H1 (cell line): Measurements from ENCODE around the gene MGME1. TPM values are rescaled to one million over a fixed set of nuclear protein-coding genes. Genes with fewer than 3 reads are reported as not detected.

Experiments used
- CTCF ChIA-PET: fragments of 300-600 bp; sonication (Branson Sonifier 250); formaldehyde crosslinking; loops from one replicate; lab custom pipeline; 2021; ENCODE audit not compliant: partially characterized antibody; lab: Charles Lee
- POLR2A ChIA-PET: fragments of 300-600 bp; sonication (Branson Sonifier 250); formaldehyde crosslinking; loops from one replicate; lab custom pipeline; 2021; ENCODE audit warnings: inconsistent platforms; ENCODE audit not compliant: partially characterized antibody; lab: Charles Lee
- DNase-seq, 2 experiments: peaks; one replicate each; pipeline versions ENCODE4 v3.0.0 to v3.0.0-alpha.2; 2010 to 2022; ENCODE audit warnings: low spot score in 2 of 2, low read depth in 1 of 2, mixed read lengths in 1 of 2
- FAIRE-seq: peaks from 2 replicates; lab custom pipeline; 2011; peaks lifted over from hg19 to GRCh38; lab: Jason Lieb, UNC
- H2AFZ ChIP-seq: 2 replicates; pipeline ENCODE4 v1.8.1; 2012; ENCODE audit warnings: low read length, inconsistent platforms
- H2AK5ac ChIP-seq: 2 replicates; pipeline ENCODE4 v1.6.1; 2013; ENCODE audit warnings: low read depth, low read length
- H2BK120ac ChIP-seq: replicated peaks from 2 replicates; pipeline ENCODE3; 2013; ENCODE audit warnings: low read depth, low read length, inconsistent platforms
- H2BK12ac ChIP-seq: 2 replicates; pipeline ENCODE4 v1.6.1; 2013; ENCODE audit warnings: low read depth, low read length
- H2BK15ac ChIP-seq: 2 replicates; pipeline ENCODE4 v1.6.1; 2013; ENCODE audit warnings: low read length
- H2BK20ac ChIP-seq: 2 replicates; pipeline ENCODE4 v1.6.1; 2013; ENCODE audit warnings: low read length
- H2BK5ac ChIP-seq: 2 replicates; pipeline ENCODE4 v1.6.1; 2013; ENCODE audit warnings: low read depth, low read length
- H3K14ac ChIP-seq: 2 replicates; pipeline ENCODE4 v1.6.1; 2013; ENCODE audit warnings: inconsistent platforms; ENCODE audit not compliant: insufficient read length
- H3K18ac ChIP-seq: 2 replicates; pipeline ENCODE4 v1.6.1; 2013; ENCODE audit warnings: low read length; ENCODE audit errors: extremely low read depth
- H3K23ac ChIP-seq: 2 replicates; pipeline ENCODE4 v1.6.1; 2013; ENCODE audit warnings: inconsistent platforms; ENCODE audit not compliant: insufficient read length
- H3K23me2 ChIP-seq: 2 replicates; pipeline ENCODE4 v1.6.1; 2013; ENCODE audit warnings: low read depth, low read length
- H3K27ac ChIP-seq: 2 replicates; pipeline ENCODE4 v1.6.1; 2011; ENCODE audit warnings: low read depth, low read length, inconsistent platforms
- H3K27me3 ChIP-seq, 4 experiments: replicated peaks in 1 of 4; 1 replicate in 1 of 4; 2 replicates in 3 of 4; pipeline versions ENCODE4 v1.6.1 to v1.8.1; 2011 to 2013; ENCODE audit warnings: low read length in 3 of 4, mild to moderate bottlenecking in 3 of 4, inconsistent platforms in 2 of 4, mixed read lengths in 2 of 4, moderate library complexity in 1 of 4; ENCODE audit not compliant: control insufficient read depth in 3 of 4, insufficient read depth in 3 of 4; ENCODE audit errors: extremely low read depth in 1 of 4
- H3K36me3 ChIP-seq, 4 experiments: 2 replicates each; pipeline versions ENCODE4 v1.6.1 to v1.8.1; 2011 to 2013; ENCODE audit warnings: mild to moderate bottlenecking in 4 of 4, low read length in 3 of 4, moderate library complexity in 2 of 4, control low read depth in 1 of 4, inconsistent platforms in 1 of 4; ENCODE audit not compliant: insufficient read depth in 4 of 4, control insufficient read depth in 2 of 4
- H3K4ac ChIP-seq: replicated peaks from 2 replicates; pipeline ENCODE3; 2013; ENCODE audit warnings: low read length, low read depth, mixed read lengths, inconsistent platforms; ENCODE audit not compliant: insufficient read length
- H3K4me1 ChIP-seq, 4 experiments: replicated peaks in 1 of 4; 1 replicate in 1 of 4; 2 replicates in 3 of 4; pipeline versions ENCODE4 v1.6.1 to v1.8.1; 2011 to 2013; ENCODE audit warnings: low read length in 3 of 4, inconsistent platforms in 2 of 4, mixed read lengths in 1 of 4; ENCODE audit not compliant: insufficient read depth in 4 of 4, control insufficient read depth in 3 of 4
- H3K4me2 ChIP-seq, 2 experiments: 2 replicates each; pipeline versions ENCODE4 v1.6.1 to v1.8.1; 2011 to 2013; ENCODE audit warnings: low read depth in 2 of 2, low read length in 2 of 2, control low read depth in 1 of 2, inconsistent platforms in 1 of 2, mild to moderate bottlenecking in 1 of 2; ENCODE audit not compliant: insufficient read depth in 1 of 2
- H3K4me3 ChIP-seq, 4 experiments: fragments of 200-600, 300-600 bp in 1 of 4; sonication (generic), shearing (Covaris generic), sonication (Bioruptor Twin) in 1 of 4; 2 replicates each; pipeline versions ENCODE4 v1.5.1 to v1.8.1; 2011 to 2016; ENCODE audit warnings: low read length in 4 of 4, low read depth in 3 of 4, control low read depth in 2 of 4, inconsistent platforms in 2 of 4, mild to moderate bottlenecking in 2 of 4, mixed read lengths in 1 of 4, moderate library complexity in 1 of 4; ENCODE audit not compliant: insufficient read depth in 2 of 4; ENCODE audit errors: extremely low read depth in 1 of 4
- H3K56ac ChIP-seq: replicated peaks from 2 replicates; pipeline ENCODE3; 2013; ENCODE audit warnings: low read depth, mild to moderate bottlenecking, mixed read lengths, low read length, inconsistent platforms; ENCODE audit not compliant: insufficient read length
- H3K79me1 ChIP-seq: 2 replicates; pipeline ENCODE4 v1.6.1; 2013; ENCODE audit warnings: low read depth, low read length, control low read depth
- H3K79me2 ChIP-seq, 2 experiments: 2 replicates each; pipeline versions ENCODE4 v1.6.1 to v1.8.1; 2012 to 2013; ENCODE audit warnings: low read length in 2 of 2, mild to moderate bottlenecking in 2 of 2, inconsistent platforms in 1 of 2; ENCODE audit not compliant: insufficient read depth in 2 of 2, control insufficient read depth in 1 of 2
- H3K9ac ChIP-seq, 4 experiments: replicated peaks in 1 of 4; 1 replicate in 1 of 4; 2 replicates in 3 of 4; pipeline versions ENCODE4 v1.6.1 to v1.8.1; 2011 to 2013; ENCODE audit warnings: low read depth in 3 of 4, low read length in 3 of 4, control low read depth in 2 of 4, mild to moderate bottlenecking in 2 of 4, moderate library complexity in 2 of 4, inconsistent platforms in 1 of 4; ENCODE audit errors: extremely low read depth in 1 of 4
- H3K9me3 ChIP-seq, 2 experiments: 2 replicates each; pipeline versions ENCODE4 v1.6.1 to v1.8.1; 2012 to 2013; ENCODE audit warnings: mild to moderate bottlenecking in 2 of 2, moderate library complexity in 2 of 2, control low read depth in 1 of 2, inconsistent platforms in 1 of 2, low read depth in 1 of 2, low read length in 1 of 2, mixed read lengths in 1 of 2; ENCODE audit not compliant: insufficient read depth in 2 of 2
- H4K20me1 ChIP-seq, 2 experiments: replicated peaks in 1 of 2; 2 replicates each; pipeline versions ENCODE3 to v1.8.1; 2011 to 2013; ENCODE audit warnings: inconsistent platforms in 2 of 2, low read length in 2 of 2, mild to moderate bottlenecking in 1 of 2; ENCODE audit not compliant: insufficient read depth in 2 of 2, control insufficient read depth in 1 of 2
- H4K5ac ChIP-seq: 2 replicates; pipeline ENCODE4 v1.6.1; 2013; ENCODE audit warnings: low read length, low read depth, mixed read lengths, inconsistent platforms; ENCODE audit not compliant: insufficient read length
- H4K8ac ChIP-seq: 2 replicates; pipeline ENCODE4 v1.8.0; 2013; ENCODE audit warnings: mild to moderate bottlenecking, moderate library complexity, low read length, inconsistent platforms; ENCODE audit not compliant: insufficient read depth; ENCODE audit errors: extremely low read depth
- H4K91ac ChIP-seq: replicated peaks from 2 replicates; pipeline ENCODE3; 2013; ENCODE audit warnings: low read length, mixed read lengths, inconsistent platforms; ENCODE audit not compliant: insufficient read length
- ASH2L ChIP-seq: fragments of 200-600, 300-600 bp; sonication (generic); IDR thresholded peaks from one replicate; pipeline ENCODE4 v1.7.1; 2017; ENCODE audit warnings: low read length
- BRCA1 ChIP-seq: IDR thresholded peaks from 2 replicates; pipeline ENCODE4 v1.6.1; 2012; ENCODE audit warnings: low read depth, low read length, improper control_type of control experiment
- CREB1 ChIP-seq: IDR thresholded peaks from 2 replicates; pipeline ENCODE4 v1.6.1; 2012; ENCODE audit warnings: inconsistent platforms
- EGR1 ChIP-seq: IDR thresholded peaks from 2 replicates; pipeline ENCODE4 v1.6.1; 2011; ENCODE audit warnings: low read depth, low read length, borderline replicate concordance
- EP300 ChIP-seq, 2 experiments: IDR thresholded peaks; 1 replicate in 1 of 2; 2 replicates in 1 of 2; pipeline ENCODE4 v1.6.1; 2011 to 2012; ENCODE audit warnings: low read depth in 2 of 2, low read length in 2 of 2, mild to moderate bottlenecking in 2 of 2, borderline replicate concordance in 1 of 2, inconsistent platforms in 1 of 2, moderate library complexity in 1 of 2
- FOSL1 ChIP-seq: IDR thresholded peaks from 2 replicates; pipeline ENCODE4 v1.6.1; 2011; ENCODE audit warnings: mild to moderate bottlenecking, low read depth, low read length, moderate library complexity; ENCODE audit not compliant: insufficient read depth
- JUND ChIP-seq: IDR thresholded peaks from 2 replicates; pipeline ENCODE4 v1.6.1; 2011; ENCODE audit warnings: mild to moderate bottlenecking, improper control_type of control experiment, low read length
- SIRT6 ChIP-seq: IDR thresholded peaks from one replicate; pipeline ENCODE4 v1.7.1; 2012; ENCODE audit warnings: low read length, inconsistent platforms
- SIX5 ChIP-seq: IDR thresholded peaks from 2 replicates; pipeline ENCODE4 v1.6.1; 2011; ENCODE audit warnings: mild to moderate bottlenecking, low read depth, low read length
- TBP ChIP-seq: IDR thresholded peaks from 2 replicates; pipeline ENCODE4 v1.6.1; 2011; ENCODE audit warnings: low read depth, low read length, improper control_type of control experiment
- TCF12 ChIP-seq: IDR thresholded peaks from 2 replicates; pipeline ENCODE4 v1.6.1; 2011; ENCODE audit warnings: low read depth, mild to moderate bottlenecking, low read length
- YY1 ChIP-seq: IDR thresholded peaks from 2 replicates; pipeline ENCODE4 v1.6.1; 2011; ENCODE audit warnings: low read depth, mild to moderate bottlenecking, low read length
- ZNF274 ChIP-seq: IDR thresholded peaks from 2 replicates; pipeline ENCODE4 v1.7.0; 2012; ENCODE audit warnings: low read length, borderline replicate concordance; ENCODE audit errors: extremely low read depth
- WGBS, 2 experiments: shearing (Covaris generic) in 1 of 2; methylation state at CpG; one replicate each; pipeline versions ENCODE4 v1.1.6 to v1.1.7; 2013 to 2015; ENCODE audit warnings: low lambda C conversion rate in 2 of 2, mixed read lengths in 2 of 2, inconsistent platforms in 1 of 2, low coverage in 1 of 2, missing lambda C conversion rate in 1 of 2; ENCODE audit not compliant: insufficient replicate concordance in 2 of 2, insufficient coverage in 1 of 2, insufficient read length in 1 of 2; ENCODE audit errors: extremely low coverage in 1 of 2, missing lambda C conversion rate in 1 of 2; 5-methylcytosine and 5-hydroxymethylcytosine counted together
- polyA plus RNA-seq, 7 experiments: library from polyadenylated mRNA; depleted of rRNA in 3 of 7; stranded (reverse) in 5 of 7; unstranded in 2 of 7; fragments of >200 nt in 5 of 7; fragments of 200-250 nt in 2 of 7; gene quantifications; 1 replicate in 5 of 7; 2 replicates in 1 of 7; 4 replicates in 1 of 7; pipeline versions ENCODE4 v1.2.1 to v1.2.3, GENCODE V29; 2011 to 2013; ENCODE audit warnings: missing spikeins in 2 of 7, mixed read lengths in 2 of 7
- total RNA-seq: library from RNA; stranded (reverse); fragmentation: NEBNext Ultra II Directional; extraction: Animal tissue kit (Norgen Biotek cat#: 25700); gene quantifications from 2 replicates; pipeline ENCODE4 v1.2.1, GENCODE V29; 2021

Gene MGME1
- total and polyA plus RNA-seq, 2 of the 8 experiments (the other 6 are each of a cell fraction or from before 2014, with no cell fraction given), result 27.7 to 59.0 TPM

DNA sequence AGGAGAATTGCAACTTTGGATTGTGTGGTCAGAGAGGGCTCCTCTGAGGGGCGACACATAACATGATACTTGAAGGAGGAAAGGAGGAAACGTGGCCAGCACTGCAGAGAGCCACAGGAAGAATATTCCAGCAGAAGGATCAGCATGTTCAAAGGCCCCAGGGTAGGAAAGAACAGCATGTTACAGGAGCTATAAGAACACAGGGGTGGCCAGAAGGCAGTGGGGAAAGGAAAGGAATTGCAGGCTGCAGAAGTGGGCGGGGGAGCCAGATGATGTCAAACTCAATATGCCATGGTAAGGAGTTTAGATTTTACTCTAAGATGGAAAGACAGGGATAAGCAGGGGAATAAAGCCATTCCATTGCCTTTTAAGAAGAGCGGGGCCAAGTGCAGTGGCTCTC is 30.7 kb downstream of the MGME1 start:
- no peaks in the 10 kb centered on the region for H4K20me1 ChIP-seq
- H3K14ac ChIP-seq, result no peak overlapping the region
- FAIRE-seq (no peak), DNase-seq (no peak)
- no peak overlapping the region for H3K4me3 ChIP-seq
- peaks cover 0 to 7% (median 1%) of the 10 kb centered on the region in 4 experiments; a peak in 5 of 7 replicates for H3K4me1 ChIP-seq
- H3K23me2 ChIP-seq, result no peaks in the 10 kb centered on the region; the same call in 1 of the 2 replicates
- H3K23ac ChIP-seq, result no peak overlapping the region
- no peak overlapping the region for H2BK20ac ChIP-seq
- no peaks in the 10 kb centered on the region for H3K79me2 ChIP-seq
- H3K9me3 ChIP-seq, result no peaks in the 10 kb centered on the region
- WGBS, 2 experiments, result 84% methylated on average over 4 of the region's 4 CpGs; no CpG with 5 or more reads in 1 of the 2 experiments
- H2BK120ac ChIP-seq, result no peak overlapping the region
- H2BK12ac ChIP-seq, result no peak overlapping the region
- H2AFZ ChIP-seq, result no peak overlapping the region
- H3K4ac ChIP-seq, result no peak overlapping the region
- no peaks in the 10 kb centered on the region for H3K27me3 ChIP-seq
- no peak overlapping the region for H2AK5ac ChIP-seq
- no peak overlapping the region for H4K91ac ChIP-seq
- no peak overlapping the region for H4K5ac ChIP-seq
- ChIA-PET CTCF (interaction anchor here (0.6 to 1.9 kb wide), 3 partner anchors 13 to 154 kb away, joined by 3 to 4 read pairs (median 3); no protein-coding TSS in a partner anchor), POLR2A (interaction anchor here (31.5 kb wide), 1 partner anchor 38 kb away, joined by 424 read pairs; the partner anchor contains the start of genes MGME1 and SNX5)
- H4K8ac ChIP-seq, result no peak overlapping the region
- no peak overlapping the region for H3K4me2 ChIP-seq
- H3K27ac ChIP-seq, result no peak overlapping the region
- H2BK15ac ChIP-seq, result no peak overlapping the region
- H3K56ac ChIP-seq, result no peak overlapping the region
- no peak overlapping the region for H3K9ac ChIP-seq
- no peak overlapping the region for H2BK5ac ChIP-seq
- H3K36me3 ChIP-seq, result no peaks in the 10 kb centered on the region
- no peak overlapping the region for H3K18ac ChIP-seq
- no peaks in the 10 kb centered on the region for H3K79me1 ChIP-seq
- TF ChIP-seq EP300 (IDR thresholded peaks at IDR 0.05; ENCODE audit: borderline replicate concordance in 1 of 2, low read depth in 2 of 2, low read length in 2 of 2), result no peak
- TF ChIP-seq TBP, result no peak
- no peak for TF ChIP-seq EGR1
- TF ChIP-seq JUND, result no peak
- TF ChIP-seq BRCA1, result no peak
- TF ChIP-seq FOSL1, result no peak
- TF ChIP-seq YY1, result no peak
- TF ChIP-seq ASH2L, result no peak
- no peak for TF ChIP-seq TCF12
- TF ChIP-seq CREB1, result no peak
- no peak for TF ChIP-seq ZNF274
- no peak for TF ChIP-seq SIRT6
- no peak for TF ChIP-seq SIX5
